H1 (cell line): Measurements from ENCODE around the gene COPS7A.
A peak's percentile ranks its signal among the peaks of the same experiment; 100 is the strongest.

Experiments used
- CTCF ChIP-seq, 3 experiments: IDR thresholded peaks; 1 replicate in 2 of 3; 2 replicates in 1 of 3; pipeline versions ENCODE4 v1.5.1 to v1.6.1; 2011; ENCODE audit warnings: low read length in 3 of 3, mild to moderate bottlenecking in 3 of 3, inconsistent platforms in 2 of 3, low read depth in 1 of 3, moderate library complexity in 1 of 3; ENCODE audit not compliant: insufficient read depth in 1 of 3; ENCODE audit errors: control extremely low read depth in 1 of 3
- EP300 ChIP-seq, 2 experiments: IDR thresholded peaks; 1 replicate in 1 of 2; 2 replicates in 1 of 2; pipeline ENCODE4 v1.6.1; 2011 to 2012; ENCODE audit warnings: low read depth in 2 of 2, low read length in 2 of 2, mild to moderate bottlenecking in 2 of 2, borderline replicate concordance in 1 of 2, inconsistent platforms in 1 of 2, moderate library complexity in 1 of 2
- POLR2A ChIP-seq, 2 experiments: IDR thresholded peaks; 1 replicate in 1 of 2; 2 replicates in 1 of 2; pipeline ENCODE4 v1.6.1; 2011; ENCODE audit warnings: low read depth in 2 of 2, low read length in 2 of 2, mild to moderate bottlenecking in 2 of 2; ENCODE audit errors: control extremely low read depth in 1 of 2
- RAD21 ChIP-seq, 2 experiments: IDR thresholded peaks in 1 of 2; conservative IDR thresholded peaks in 1 of 2; 2 replicates each; pipeline ENCODE4 v1.6.1; 2011; ENCODE audit warnings: low read depth in 2 of 2, low read length in 2 of 2, improper control_type of control experiment in 1 of 2, inconsistent platforms in 1 of 2, mild to moderate bottlenecking in 1 of 2, moderate library complexity in 1 of 2
- SP2 ChIP-seq: IDR thresholded peaks from 2 replicates; pipeline ENCODE4 v1.6.1; 2012; ENCODE audit warnings: mild to moderate bottlenecking, low read length, inconsistent platforms
- TAF7 ChIP-seq: optimal IDR thresholded peaks from 2 replicates; pipeline ENCODE3; 2011; ENCODE audit warnings: low read depth, mild to moderate bottlenecking, inconsistent platforms, low read length, moderate library complexity, borderline replicate concordance
- TCF12 ChIP-seq: IDR thresholded peaks from 2 replicates; pipeline ENCODE4 v1.6.1; 2011; ENCODE audit warnings: low read depth, mild to moderate bottlenecking, low read length
- ZNF274 ChIP-seq: IDR thresholded peaks from 2 replicates; pipeline ENCODE4 v1.7.0; 2012; ENCODE audit warnings: low read length, borderline replicate concordance; ENCODE audit errors: extremely low read depth

- TF ChIP-seq POLR2A (IDR thresholded peaks at IDR 0.05; ENCODE audit: control extremely low read depth in 1 of 2, low read depth in 2 of 2, low read length in 2 of 2) (no peak), TCF12 (no peak), CTCF (IDR thresholded peaks at IDR 0.05; ENCODE audit: control extremely low read depth in 1 of 3, insufficient read depth in 1 of 3, low read depth in 1 of 3, low read length in 3 of 3) (peak in 2 of 3 experiments; percentile 61 to 74; a peak in 3 of 4 replicates), TAF7 (no peak), RAD21 (IDR thresholded peaks at IDR 0.05 in 1 of 2, conservative IDR thresholded peaks at IDR 0.05 in 1 of 2; ENCODE audit: low read depth in 2 of 2, low read length in 2 of 2) (peak; percentile 38 to 63), SP2 (no peak), EP300 (IDR thresholded peaks at IDR 0.05; ENCODE audit: borderline replicate concordance in 1 of 2, low read depth in 2 of 2, low read length in 2 of 2) (no peak), ZNF274 (no peak)
Observed at GRCh38 chr12:6684609-6685008, 39.2 kb upstream of the COPS7A start.
